HG02678 (cell line): ENCODE data around the gene DDI1.
A peak's percentile ranks its signal among the peaks of the same experiment; 100 is the strongest.
"Not testable (repeated sequence)": the region's sequence is repeated elsewhere in the genome, so short reads cannot be mapped to it uniquely, and the experiment has no call there.

Source experiments
- ATAC-seq: cut with Tn5 transposase; IDR thresholded peaks from one replicate; pipeline ENCODE4 v1.9.1; 2021; ENCODE audit warnings: mild to moderate bottlenecking, moderate library complexity; ENCODE audit not compliant: unreplicated experiment

The DDI1 gene

GRCh38 chr11:104036995-104037394 lies 555 bp downstream of the DDI1 start:
- no peak for ATAC-seq

DNA sequence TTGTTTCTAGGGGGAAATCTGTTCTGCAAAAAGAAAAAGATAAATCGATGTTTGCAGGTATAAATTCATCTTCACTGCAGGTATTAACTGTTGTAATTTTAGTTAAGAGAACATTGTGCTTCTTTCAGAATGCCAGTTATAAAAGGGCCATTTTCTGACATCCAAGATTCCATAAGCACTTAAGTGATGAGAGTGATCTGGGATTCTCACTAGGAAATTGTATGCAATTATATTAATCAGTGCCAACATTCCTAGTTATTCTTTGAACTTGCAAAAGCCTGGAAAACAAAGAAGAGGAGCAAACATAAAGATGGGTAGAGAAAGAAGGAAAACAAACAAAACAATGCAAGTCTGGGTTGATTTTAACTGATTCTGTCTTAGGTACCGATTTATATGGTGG lies 5.4 kb downstream of the DDI1 start:
- ATAC-seq: no peak

DNA sequence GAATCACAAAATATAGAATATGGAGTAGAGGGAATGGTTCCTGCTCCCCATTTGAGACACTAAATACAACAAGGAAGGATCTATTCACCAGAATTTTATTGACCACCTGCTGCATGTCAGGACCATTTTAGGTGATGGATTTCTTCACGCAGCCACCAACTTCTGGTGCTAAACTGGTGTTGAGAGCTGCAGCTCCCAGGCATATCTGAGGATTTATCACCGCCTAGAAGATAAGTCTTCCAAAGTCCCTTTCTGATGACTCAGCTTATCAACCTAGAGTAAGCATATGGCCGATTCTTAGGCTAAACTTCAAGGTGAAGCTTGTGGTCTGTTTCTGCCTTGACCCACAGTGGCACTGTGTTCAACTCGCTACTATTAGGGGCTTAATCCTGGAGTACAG lies 6.7 kb downstream of the DDI1 start:
- ATAC-seq: no peak

DNA sequence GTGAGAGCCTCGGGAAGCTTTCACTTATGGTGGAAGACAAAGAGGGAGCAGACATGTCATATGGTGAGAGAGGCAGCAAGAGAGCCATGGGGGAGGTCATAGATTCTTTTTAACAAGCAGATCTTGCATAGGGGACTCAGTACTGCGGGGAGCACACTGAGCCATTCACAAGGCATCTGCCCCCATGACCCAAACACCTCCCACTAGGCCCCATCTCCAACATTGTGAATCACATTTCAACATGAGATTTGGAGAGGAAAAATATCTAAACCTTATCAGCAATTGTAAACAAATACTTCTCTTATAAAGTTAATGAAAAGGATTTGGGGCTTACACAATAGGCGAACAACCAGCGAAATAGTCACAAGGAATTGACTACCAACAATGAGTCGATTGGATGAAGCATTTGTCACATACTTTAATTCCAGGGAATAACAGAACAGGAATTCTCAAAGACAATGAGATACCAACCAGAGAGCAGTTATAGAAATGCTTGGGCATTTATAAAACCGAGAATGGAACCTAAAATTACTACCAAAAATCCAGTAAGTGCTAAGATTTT lies 7.3 kb downstream of the DDI1 start:
- no peak for ATAC-seq

DNA sequence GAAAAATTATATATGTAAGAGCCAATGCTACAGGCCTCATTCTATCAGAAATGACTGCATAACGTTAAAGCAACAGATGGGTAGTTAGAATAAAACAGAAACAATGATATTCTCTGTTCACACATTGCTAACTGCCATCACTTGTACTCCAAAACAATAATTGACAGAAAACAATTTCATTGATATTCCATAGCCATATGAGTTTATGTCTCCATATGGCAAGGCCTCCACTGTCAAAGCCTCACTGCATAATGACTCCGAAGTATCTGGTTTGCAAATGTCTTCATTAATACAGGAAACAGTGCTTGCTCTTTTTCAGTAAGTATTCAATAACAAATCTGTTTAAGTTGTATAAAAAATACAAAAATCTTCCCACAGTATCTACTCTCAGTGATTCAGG lies 9.9 kb downstream of the DDI1 start:
- no peak for ATAC-seq

- ATAC-seq: not testable (repeated sequence)
Measured at GRCh38 chr11:104046858-104047257, 10.4 kb downstream of the DDI1 start.

DNA sequence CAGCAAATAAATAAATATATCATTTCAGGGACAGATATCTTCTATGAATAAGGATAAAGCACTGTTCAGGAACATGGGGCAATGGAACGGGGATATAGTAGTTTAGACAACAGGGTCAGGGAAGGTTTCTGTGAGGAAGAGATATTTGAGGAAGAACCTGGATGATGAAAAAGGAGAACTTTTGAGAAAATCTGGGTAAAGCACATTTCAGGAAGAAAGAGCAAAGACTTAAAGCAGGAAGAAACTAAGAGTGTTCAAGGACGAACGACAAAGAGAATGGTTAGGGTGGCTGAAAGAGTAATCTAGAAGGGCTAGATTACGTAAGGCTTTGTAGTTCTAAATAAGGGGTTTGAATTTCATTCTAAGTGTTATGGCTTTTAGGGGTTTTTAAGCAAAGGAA lies 12.7 kb downstream of the DDI1 start:
- ATAC-seq: no peak

- ATAC-seq: no peak
Measured at GRCh38 chr11:104051778-104052177, 15.3 kb downstream of the DDI1 start.

DNA sequence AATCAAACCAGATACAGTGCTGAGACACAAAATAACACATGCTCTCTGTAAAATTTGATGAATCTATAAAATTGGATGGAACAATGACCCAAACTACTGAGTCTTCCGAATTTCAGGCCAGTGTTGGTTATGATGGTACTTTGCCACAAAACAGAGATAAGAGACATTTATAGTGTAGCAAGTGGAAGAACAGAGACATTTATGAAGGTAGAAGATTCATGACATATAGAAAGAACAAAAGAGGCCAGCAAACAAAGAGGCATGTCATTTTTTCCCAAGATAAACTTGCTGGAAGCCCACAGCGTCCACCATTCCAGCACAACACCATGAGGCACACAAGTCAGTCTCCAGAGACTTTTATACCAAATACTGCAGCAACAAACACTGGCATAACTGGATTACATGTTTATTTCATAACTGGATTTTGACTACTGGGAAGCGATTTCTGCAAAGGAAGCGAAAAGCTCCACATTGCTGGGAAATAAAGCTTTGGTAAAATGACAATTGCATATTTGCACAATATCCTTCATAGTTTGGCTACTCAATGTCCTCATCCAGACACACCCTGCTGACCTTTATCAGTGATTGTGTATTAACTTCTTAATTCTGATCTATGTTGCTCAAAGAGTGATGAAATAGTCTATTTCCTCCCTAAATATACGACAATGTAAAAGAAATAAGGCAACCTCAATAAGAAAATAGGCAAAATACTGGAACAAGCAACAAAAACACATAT lies 17.5 kb downstream of the DDI1 start:
- ATAC-seq: no peak

- ATAC-seq: no peak
Measured at GRCh38 chr11:104054911-104055529, 18.6 kb downstream of the DDI1 start.

DNA sequence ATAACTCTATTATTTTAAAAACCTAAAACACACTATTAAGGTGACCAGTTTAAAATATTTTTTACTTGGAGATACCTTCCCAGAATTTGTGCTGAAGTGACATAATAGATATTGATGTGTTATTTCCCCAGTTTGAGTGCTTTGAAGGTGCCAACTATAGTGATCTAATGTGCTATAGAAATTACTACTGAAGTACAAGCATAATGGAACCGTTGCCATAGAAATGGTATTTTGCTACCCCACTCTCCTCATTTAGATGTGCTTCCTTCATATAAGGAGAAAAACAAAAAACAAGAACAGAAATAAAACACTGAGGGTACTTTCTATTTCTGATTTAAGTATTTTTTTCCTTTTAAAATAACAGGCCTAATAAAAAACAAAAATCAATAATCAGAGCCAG lies 19.2 kb downstream of the DDI1 start:
- ATAC-seq: no peak

GRCh38 chr11:104057908-104058307 lies 21.5 kb downstream of the DDI1 start:
- ATAC-seq: no peak

DNA sequence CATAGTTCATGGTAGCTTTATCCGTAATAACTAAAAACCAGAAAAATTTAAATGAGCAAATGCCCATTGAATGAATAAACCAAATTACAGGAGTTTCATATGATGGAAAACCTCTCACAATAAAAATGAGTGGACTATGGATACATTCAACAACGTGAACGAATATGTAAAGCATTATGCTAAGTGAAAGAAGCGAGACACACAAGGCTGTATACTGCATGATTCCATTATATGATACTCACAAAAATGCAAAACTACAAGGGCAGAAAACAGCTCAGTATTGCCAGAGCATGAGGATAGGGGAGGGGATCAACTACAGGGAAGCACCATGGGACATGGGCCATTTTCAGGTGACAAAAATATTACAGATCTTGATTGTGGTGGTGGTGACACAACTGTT lies 22.2 kb downstream of the DDI1 start:
- no peak for ATAC-seq

DNA sequence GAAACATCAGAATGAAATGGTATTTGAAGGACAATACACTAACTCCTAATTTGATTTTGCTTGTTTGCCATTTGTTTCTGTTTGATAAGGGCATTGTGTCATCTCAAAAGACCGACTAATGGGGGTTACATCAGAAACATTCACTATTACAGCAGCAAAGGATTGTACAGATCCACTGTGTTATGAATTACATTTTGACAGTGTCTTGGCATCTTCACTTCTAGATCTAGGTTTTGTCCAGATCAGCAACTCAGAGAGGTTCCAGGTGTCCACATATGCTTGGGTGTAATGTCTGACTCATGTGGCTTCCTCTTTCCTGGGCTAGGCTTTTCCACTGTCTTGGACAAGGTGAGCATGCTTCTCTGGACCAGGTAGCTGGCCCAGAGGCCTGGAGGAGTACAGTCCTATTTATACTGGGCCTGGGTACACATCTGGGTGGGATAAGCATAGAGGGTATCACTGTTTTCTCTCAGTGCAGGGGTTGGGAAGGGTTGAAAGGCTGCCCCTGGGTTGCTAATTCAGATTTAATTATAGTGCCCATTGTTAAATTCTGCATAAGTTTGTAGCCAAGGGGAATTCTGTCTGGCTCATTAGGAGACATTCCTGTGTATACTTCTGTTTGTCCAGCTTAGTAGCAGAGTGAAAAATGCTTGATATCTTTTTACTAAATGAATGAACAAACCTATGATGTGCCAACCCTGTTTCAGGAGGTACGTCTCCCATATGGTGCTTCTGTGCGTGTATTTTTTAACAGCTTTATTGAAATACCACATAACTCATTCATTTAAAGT lies 23.8 kb downstream of the DDI1 start:
- ATAC-seq: no peak

DNA sequence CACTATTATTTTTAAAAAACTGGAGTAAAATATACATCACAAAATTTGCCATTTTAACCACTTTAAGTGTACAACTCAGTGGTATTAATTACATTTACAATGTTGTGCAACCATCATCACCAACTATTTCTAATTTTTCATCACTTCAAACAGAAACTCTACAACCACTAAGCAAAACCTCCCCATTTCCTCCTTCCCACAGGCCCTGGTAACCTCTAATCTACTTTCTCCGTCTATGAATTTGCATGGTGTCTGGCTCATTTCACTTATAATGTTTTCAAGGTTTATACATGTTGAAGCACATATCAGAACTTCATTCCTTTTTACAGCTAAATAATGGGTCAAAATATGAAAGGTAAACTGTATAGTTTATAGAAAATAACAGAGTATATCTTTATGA lies 24.4 kb downstream of the DDI1 start:
- ATAC-seq: peak; percentile 74

DNA sequence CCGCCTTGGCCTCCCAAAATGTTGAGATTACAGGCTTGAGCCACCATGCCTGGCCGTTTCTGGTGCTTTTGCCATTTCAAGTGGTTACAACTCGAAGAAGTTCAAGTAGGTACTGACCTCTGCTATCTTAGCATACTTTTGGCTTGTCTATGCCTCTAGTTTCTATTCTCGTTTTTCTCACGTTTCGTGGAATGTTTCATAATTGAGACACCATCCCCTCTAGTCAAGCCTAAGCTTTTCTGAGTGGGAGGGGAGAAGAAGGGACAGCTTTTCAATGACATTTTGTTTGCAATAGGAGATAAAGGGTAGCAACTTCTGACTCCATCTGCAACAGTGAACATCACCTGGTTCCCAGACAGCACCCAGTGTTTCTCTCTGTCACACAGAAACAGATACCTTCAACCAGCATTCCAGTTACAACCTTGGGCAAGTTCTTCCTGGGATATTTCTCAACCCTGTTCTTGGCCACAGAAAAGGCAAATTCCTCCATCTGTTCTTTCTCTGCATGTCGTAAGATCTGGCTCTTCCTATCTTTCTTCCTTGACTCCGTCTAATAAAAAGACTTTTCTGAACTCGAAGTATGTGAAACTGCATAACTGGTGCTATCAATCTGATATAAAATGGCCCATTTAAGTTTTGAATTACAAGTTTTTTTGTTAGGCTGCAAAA lies 25.5 kb downstream of the DDI1 start:
- ATAC-seq: no peak

DNA sequence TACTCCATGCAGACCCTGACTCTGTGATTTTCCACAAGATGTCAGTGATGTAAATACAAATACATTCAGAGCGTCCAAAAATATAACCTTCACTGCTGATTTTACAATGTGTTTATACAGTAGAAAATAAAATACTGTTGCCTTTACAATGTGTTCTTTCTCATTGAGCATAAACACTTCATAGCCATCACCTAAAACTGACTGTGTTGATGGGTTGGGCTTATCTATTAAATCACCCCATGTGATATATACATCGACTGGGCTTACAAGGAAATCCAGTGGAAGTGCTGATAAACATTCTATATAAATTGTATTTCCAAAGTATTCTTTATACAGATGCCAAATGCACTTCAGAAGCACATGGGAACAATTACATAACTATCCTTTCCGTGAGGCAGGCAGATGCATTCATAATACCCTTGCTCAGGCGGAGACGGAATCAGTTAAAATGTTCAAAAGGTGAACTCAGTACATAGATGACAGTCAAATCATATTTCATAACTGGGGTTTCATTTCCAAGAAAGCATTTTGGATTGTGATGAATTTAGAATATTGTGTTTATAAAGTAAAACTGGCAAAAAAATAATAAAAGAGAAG lies 27.7 kb downstream of the DDI1 start:
- ATAC-seq: no peak

DNA sequence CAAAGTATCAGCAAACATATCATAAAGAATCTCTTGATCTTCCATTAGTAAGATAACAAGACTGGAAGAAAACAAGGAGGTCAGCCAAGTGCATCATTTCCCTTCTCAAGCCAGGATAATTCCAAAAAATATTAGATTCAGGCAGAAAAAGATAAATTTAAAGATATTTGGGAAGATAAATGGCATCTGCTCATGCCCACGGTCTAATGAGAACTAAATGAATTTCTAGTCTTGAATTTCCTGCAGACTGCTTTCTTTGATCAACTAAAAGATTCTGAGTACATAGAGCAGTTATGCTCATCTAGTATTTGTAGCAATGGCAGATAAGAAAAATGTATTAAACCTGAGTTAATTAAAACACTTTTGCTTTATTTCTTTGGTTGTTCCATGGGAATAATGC lies 31.1 kb downstream of the DDI1 start:
- no peak for ATAC-seq

DNA sequence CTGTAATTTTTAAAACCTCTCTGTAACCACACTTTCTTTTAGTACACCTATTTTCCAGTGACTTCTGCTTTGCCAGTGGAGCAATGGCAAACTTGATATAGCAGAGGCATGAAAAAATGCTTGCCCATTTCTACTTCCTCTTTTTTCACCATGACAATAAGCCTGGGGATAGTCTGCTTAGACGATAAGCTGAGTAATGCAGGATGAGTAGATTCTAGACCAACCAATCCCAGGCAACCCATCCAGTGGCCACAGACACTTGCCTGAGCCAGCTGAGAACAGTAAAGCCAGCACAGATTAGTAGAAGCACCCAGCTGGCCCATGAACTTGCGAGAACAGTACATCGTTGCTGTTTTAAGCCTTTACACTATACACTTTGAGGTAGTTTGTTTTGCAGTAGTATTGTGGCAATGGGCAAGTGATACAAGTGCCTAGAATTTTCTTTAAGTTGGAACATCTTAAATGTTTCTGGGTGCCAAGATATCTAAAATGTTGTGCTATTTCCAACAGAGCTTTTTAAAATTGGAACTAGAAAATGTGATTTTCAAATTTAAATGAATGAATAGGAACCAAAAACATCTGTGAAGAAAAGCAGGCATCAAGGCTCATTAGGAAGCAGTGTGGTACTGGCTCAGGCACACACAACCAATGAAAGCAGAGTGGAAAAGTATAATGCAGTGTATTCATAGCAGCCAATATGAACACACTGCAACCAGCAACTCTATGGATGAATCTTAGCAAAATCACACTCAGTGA lies 37.7 kb downstream of the DDI1 start:
- ATAC-seq: peak; percentile 80

GRCh38 chr11:104075091-104075490 lies 38.7 kb downstream of the DDI1 start:
- ATAC-seq: no peak
